Endothelial cell of umbilical vein (primary cell): ENCODE measurements around the gene HSH2D.

Experiments
- CTCF ChIP-seq, 2 donors: IDR thresholded peaks; 1 replicate in 1 of 2; 2 replicates in 1 of 2; pipeline ENCODE4 v1.5.1; 2011; ENCODE audit warnings: low read length in 2 of 2, mild to moderate bottlenecking in 2 of 2, moderate library complexity in 2 of 2, control low read depth in 1 of 2, inconsistent platforms in 1 of 2, low read depth in 1 of 2; ENCODE audit not compliant: insufficient read depth in 1 of 2; ENCODE audit errors: extremely low read depth in 1 of 2
- MAX ChIP-seq: IDR thresholded peaks from 2 replicates; pipeline ENCODE4 v1.6.1; 2011; ENCODE audit not compliant: insufficient read depth, insufficient read length
- POLR2A ChIP-seq: IDR thresholded peaks from 2 replicates; pipeline ENCODE4 v1.6.1; 2012; ENCODE audit warnings: low read depth, mild to moderate bottlenecking, control low read depth, low read length
- POLR2AphosphoS5 ChIP-seq: IDR thresholded peaks from 2 replicates; pipeline ENCODE4 v1.6.1; 2012; ENCODE audit warnings: low read depth, mild to moderate bottlenecking, control low read depth, low read length, moderate library complexity; ENCODE audit not compliant: insufficient read depth

GRCh38 chr19:16098416-16098768 lies 45.1 kb upstream of the HSH2D start:
- TF ChIP-seq CTCF (IDR thresholded peaks at IDR 0.05; ENCODE audit: extremely low read depth in 1 of 2, insufficient read depth in 1 of 2, low read depth in 1 of 2, low read length in 2 of 2): no peak
- no peak for TF ChIP-seq MAX
- no peak for TF ChIP-seq POLR2AphosphoS5
- TF ChIP-seq POLR2A: peak; percentile 12
